Tibial nerve (tissue), 4 donors: ENCODE results near the gene GPATCH2. TPM values are rescaled to one million over a fixed set of nuclear protein-coding genes. Genes with fewer than 3 reads are reported as not detected.

Source experiments
- DNase-seq, 2 donors: peaks; one replicate each; pipeline ENCODE4 v3.0.0-alpha.2; 2019; ENCODE audit warnings: low spot score in 2 of 2
- H3K27ac ChIP-seq, 4 donors: fragments of 200-600 bp; sonication (generic) in 3 of 4; one replicate each; pipeline ENCODE4 v1.5.1; 2017 to 2019; ENCODE audit warnings: mild to moderate bottlenecking in 1 of 4
- H3K27me3 ChIP-seq, 2 donors: fragments of 200-600 bp; sonication (generic) in 1 of 2; one replicate each; pipeline versions ENCODE4 v1.5.1 to v1.6.0; 2017 to 2019
- H3K36me3 ChIP-seq, 3 donors: fragments of 200-600 bp; sonication (generic); one replicate each; pipeline ENCODE4 v1.5.1; 2018 to 2019
- H3K4me1 ChIP-seq, 4 donors: fragments of 200-600 bp; sonication (generic) in 3 of 4; one replicate each; pipeline ENCODE4 v1.5.1; 2017 to 2019
- H3K4me3 ChIP-seq, 4 donors: fragments of 200-600 bp; sonication (generic) in 3 of 4; one replicate each; pipeline ENCODE4 v1.5.1; 2017 to 2019; ENCODE audit warnings: mild to moderate bottlenecking in 1 of 4, moderate library complexity in 1 of 4
- H3K9me3 ChIP-seq, 4 donors: fragments of 200-600 bp; sonication (generic) in 3 of 4; one replicate each; pipeline ENCODE4 v1.5.1; 2017 to 2019
- EP300 ChIP-seq, 2 donors: sonication (generic); formaldehyde crosslinking; IDR thresholded peaks; one replicate each; pipeline ENCODE4 v1.6.1; 2017; ENCODE audit warnings: antibody characterized with exemption in 2 of 2, mild to moderate bottlenecking in 1 of 2
- POLR2A ChIP-seq, 2 donors: fragments of 450-650 bp; IDR thresholded peaks; one replicate each; pipeline ENCODE4 v1.6.1; 2017; ENCODE audit warnings: antibody characterized with exemption in 2 of 2, mild to moderate bottlenecking in 2 of 2, moderate library complexity in 2 of 2
- WGBS, 2 donors: methylation state at CpG; one replicate each; pipeline ENCODE4 v1.1.5; 2018; 5-methylcytosine and 5-hydroxymethylcytosine counted together
- total RNA-seq, 4 donors: library from RNA; depleted of rRNA; stranded (reverse); fragments of >200 nt; gene quantifications; one replicate each; pipeline ENCODE4 v1.1.0, GENCODE V29; 2016
- TF ChIP-seq, protein P1 (sequence below), 5 experiments: fragments of 200-600 bp in 3 of 5; fragments of 450-650 bp in 2 of 5; sonication (generic) in 3 of 5; IDR thresholded peaks; one replicate each; pipeline ENCODE4 v1.5.1; 2016 to 2019; ENCODE audit warnings: antibody characterized with exemption in 5 of 5, mild to moderate bottlenecking in 3 of 5, moderate library complexity in 2 of 5

The GPATCH2 gene
- total RNA-seq, 4 donors from 2014 or later: 12.5 to 21.0 (median 18.9) TPM

DNA sequence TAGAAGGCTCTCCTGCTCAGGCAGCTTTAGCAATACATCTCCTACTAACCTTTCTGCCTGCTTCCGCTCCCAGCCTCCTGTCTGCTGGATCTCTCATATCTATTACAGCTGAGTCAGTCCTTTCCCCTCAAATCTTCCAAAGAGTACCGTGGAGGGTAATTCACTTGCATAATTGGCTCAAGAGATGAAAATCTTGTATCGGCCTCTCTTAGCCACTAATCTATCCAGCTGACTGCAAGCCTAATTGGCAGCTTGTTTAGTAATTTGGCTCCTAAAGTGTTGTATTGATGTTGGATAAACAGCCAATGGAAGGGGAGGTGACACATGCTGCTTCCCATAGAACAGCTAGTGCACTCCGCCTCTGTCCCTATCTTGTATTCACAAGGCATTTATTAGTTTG is 195.7 kb downstream of the GPATCH2 start:
- H3K36me3 ChIP-seq: peaks cover 0 to 41% (median 3%) of the 10 kb centered on the region in 3 donors
- WGBS, 2 donors: 63 to 70% methylated on average over 4 of the region's 4 CpGs
- no peak overlapping the region for H3K4me3 ChIP-seq
- DNase-seq: no peak
- TF ChIP-seq, protein P1, sequence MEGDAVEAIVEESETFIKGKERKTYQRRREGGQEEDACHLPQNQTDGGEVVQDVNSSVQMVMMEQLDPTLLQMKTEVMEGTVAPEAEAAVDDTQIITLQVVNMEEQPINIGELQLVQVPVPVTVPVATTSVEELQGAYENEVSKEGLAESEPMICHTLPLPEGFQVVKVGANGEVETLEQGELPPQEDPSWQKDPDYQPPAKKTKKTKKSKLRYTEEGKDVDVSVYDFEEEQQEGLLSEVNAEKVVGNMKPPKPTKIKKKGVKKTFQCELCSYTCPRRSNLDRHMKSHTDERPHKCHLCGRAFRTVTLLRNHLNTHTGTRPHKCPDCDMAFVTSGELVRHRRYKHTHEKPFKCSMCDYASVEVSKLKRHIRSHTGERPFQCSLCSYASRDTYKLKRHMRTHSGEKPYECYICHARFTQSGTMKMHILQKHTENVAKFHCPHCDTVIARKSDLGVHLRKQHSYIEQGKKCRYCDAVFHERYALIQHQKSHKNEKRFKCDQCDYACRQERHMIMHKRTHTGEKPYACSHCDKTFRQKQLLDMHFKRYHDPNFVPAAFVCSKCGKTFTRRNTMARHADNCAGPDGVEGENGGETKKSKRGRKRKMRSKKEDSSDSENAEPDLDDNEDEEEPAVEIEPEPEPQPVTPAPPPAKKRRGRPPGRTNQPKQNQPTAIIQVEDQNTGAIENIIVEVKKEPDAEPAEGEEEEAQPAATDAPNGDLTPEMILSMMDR (IDR thresholded peaks at IDR 0.05): no peak
- no peaks in the 10 kb centered on the region for H3K27me3 ChIP-seq
- H3K9me3 ChIP-seq: peaks cover 0 to 16% (median 0%) of the 10 kb centered on the region in 4 donors
- no peaks in the 10 kb centered on the region for H3K4me1 ChIP-seq
- no peak overlapping the region for H3K27ac ChIP-seq

DNA sequence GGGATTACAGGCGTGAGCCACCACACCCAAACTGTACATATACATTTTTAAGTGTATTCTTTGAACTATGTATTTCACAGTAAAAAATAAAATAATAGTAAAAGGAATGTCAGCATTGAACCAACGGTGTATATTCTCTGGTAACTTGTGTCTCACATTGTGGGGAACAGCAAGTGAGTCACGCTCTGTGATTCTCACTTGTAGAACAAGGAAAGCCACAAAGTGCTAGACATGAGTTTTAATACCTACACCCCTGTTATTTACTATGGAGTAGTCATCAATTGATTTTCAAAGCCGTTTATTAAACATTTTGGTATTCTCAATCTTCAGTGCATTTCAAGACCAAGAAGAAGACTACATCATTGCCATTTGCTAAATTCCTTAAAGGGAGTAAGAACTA is 197.2 kb downstream of the GPATCH2 start:
- peaks cover 0 to 28% (median 3%) of the 10 kb centered on the region in 3 donors for H3K36me3 ChIP-seq
- H3K4me3 ChIP-seq: no peak overlapping the region
- TF ChIP-seq, protein P1 (IDR thresholded peaks at IDR 0.05): no peak
- TF ChIP-seq EP300 (IDR thresholded peaks at IDR 0.05) (no peak), POLR2A (IDR thresholded peaks at IDR 0.05) (no peak)
- no peak for DNase-seq
- no peaks in the 10 kb centered on the region for H3K27me3 ChIP-seq
- 94 to 95% methylated on average over 4 of the region's 4 CpGs for WGBS, 2 donors
- no peak overlapping the region for H3K27ac ChIP-seq
- H3K9me3 ChIP-seq: peaks cover 0 to 2% (median 0%) of the 10 kb centered on the region in 4 donors
- no peaks in the 10 kb centered on the region for H3K4me1 ChIP-seq

DNA sequence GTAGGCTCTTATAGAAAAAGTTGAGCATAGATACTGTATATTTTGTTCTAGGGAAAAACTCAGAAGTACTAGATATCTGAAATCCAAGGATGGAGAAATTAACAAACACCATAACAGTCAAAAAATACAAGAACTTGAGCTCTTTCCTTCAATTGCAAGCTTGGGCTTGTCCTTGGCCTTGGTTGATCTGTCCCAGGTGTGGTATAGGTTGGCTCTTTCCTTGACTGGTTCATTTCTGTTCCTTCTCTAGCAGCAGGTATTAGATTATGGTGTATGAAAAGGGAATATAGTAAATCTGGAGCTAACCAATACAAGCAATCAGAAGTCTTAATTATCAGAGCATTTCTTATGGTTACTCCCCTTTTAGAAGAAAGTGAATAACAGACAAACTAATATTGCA is 198.6 kb downstream of the GPATCH2 start:
- no peaks in the 10 kb centered on the region for H3K27me3 ChIP-seq
- DNase-seq: no peak
- H3K36me3 ChIP-seq: peaks cover 0 to 15% (median under 1%) of the 10 kb centered on the region in 3 donors
- no peak overlapping the region for H3K27ac ChIP-seq
- TF ChIP-seq EP300 (IDR thresholded peaks at IDR 0.05) (no peak), POLR2A (IDR thresholded peaks at IDR 0.05) (no peak)
- TF ChIP-seq, protein P1 (IDR thresholded peaks at IDR 0.05): no peak
- no peaks in the 10 kb centered on the region for H3K4me1 ChIP-seq
- no peak overlapping the region for H3K4me3 ChIP-seq
- no peaks in the 10 kb centered on the region for H3K9me3 ChIP-seq

DNA sequence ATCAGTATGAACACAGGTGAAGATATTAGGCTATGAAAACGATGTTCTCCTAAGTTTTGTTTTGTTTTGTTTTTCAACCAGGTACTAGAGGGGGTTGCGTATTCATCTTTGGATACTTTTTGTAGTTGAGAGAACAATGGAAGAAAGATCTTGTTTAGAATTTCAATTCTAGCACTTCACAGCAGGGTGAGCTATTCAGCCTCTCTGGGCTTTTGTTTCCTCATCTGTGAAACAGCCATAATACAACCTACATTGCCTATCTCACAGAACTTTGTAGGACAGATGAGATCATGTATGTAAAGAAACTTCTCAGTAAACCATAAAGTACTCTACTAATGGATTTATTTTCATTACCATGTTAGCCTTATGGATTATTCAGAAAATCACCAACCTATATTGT is 199.5 kb downstream of the GPATCH2 start:
- H3K4me3 ChIP-seq: no peak overlapping the region
- TF ChIP-seq POLR2A (IDR thresholded peaks at IDR 0.05) (no peak), EP300 (IDR thresholded peaks at IDR 0.05) (no peak)
- TF ChIP-seq, protein P1 (IDR thresholded peaks at IDR 0.05): no peak
- H3K27ac ChIP-seq: no peak overlapping the region
- H3K4me1 ChIP-seq: no peaks in the 10 kb centered on the region
- DNase-seq: no peak
- H3K27me3 ChIP-seq: no peaks in the 10 kb centered on the region
- 66 to 85% methylated on average over 2 of the region's 2 CpGs for WGBS, 2 donors
- H3K36me3 ChIP-seq: peaks cover 0 to 7% (median 0%) of the 10 kb centered on the region in 3 donors
- H3K9me3 ChIP-seq: no peaks in the 10 kb centered on the region

DNA sequence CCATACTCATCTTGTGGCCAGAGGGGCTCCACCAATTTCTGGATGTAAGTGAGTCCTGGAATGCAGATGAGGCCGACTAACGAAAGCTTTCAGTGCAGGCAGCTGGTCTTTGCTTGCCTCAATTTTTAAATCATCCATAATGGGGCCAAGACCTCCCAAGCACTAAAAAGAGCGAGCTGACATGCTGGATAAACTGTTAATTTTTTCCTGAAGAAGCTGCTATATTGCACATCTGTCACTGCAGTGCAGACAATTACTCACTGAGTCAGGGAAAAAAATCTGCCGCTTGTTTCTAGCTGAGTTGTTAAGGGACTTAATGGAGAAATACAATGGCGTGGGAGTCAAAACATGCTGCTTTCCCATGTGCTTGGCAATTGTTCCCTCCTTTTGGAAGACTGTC is 205.5 kb downstream of the GPATCH2 start:
- Histone ChIP-seq H3K9me3 (no peaks in the 10 kb centered on the region), H3K36me3 (no peaks in the 10 kb centered on the region), H3K4me3 (no peak overlapping the region), H3K4me1 (peaks cover 0 to 12% (median 0%) of the 10 kb centered on the region in 4 donors), H3K27ac (no peak overlapping the region), H3K27me3 (no peaks in the 10 kb centered on the region)
- DNase-seq: no peak
- TF ChIP-seq POLR2A (IDR thresholded peaks at IDR 0.05) (no peak), EP300 (IDR thresholded peaks at IDR 0.05) (no peak)
- TF ChIP-seq, protein P1 (IDR thresholded peaks at IDR 0.05): no peak
- WGBS, 2 donors: 28 to 31% methylated on average over 5 of the region's 5 CpGs
